LHCN-M2 (cell line): ENCODE measurements around the gene C11orf24. TPM values are rescaled to one million over a fixed set of nuclear protein-coding genes. Genes with fewer than 3 reads are reported as not detected.
"Not testable (repeated sequence)": the region's sequence is repeated elsewhere in the genome, so short reads cannot be mapped to it uniquely, and the experiment has no call there.

ENCODE experiments used
- DNase-seq: peaks from one replicate; pipeline ENCODE4 v3.0.0-alpha.2; 2012; ENCODE audit warnings: low read depth
- total RNA-seq: library from RNA; depleted of rRNA; stranded (reverse); fragments of >200 nt; gene quantifications from 2 replicates; pipeline ENCODE4 v1.2.3, GENCODE V29; 2014

The C11orf24 gene
- total RNA-seq, 1 experiment from 2014 or later = 58.2 TPM

DNA sequence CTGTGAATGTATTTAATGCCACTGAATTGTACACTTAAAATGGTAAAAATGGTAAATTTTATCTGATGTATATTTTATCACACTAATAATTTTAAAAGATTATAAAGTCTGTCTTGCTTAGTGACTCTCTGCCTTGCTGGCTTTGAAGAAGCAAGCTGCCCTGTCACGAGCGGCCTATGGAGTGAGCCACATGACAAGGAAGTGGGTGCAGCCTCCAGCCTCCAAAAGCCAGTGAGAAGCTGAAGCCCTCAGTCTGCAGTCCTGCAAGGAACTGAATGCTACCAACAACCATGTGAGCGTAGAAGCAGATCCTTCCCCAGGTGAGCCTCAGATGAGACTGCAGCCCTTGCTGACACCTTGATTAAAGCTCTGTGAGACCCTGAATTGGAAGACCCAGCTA is 20.0 kb downstream of the C11orf24 start:
- DNase-seq = no peak

DNA sequence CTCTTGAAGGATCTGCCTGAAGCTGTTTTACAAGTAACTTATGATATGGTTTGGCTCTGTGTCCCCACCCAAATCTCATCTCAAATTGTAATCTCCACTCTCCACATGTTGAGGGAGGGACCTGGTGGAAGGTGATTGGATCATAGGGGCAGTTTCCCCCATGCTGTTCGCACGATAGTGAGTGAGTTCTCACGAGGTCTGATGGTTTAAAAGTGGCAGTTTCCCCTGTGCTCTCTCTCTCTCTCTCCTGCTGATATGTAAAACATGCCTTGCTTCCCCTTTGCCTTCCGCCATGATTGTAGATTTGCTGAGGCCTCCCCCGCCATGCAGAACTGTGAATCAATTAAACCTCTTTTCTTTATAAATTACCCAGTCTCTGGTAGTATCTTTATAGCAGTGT is 26.9 kb downstream of the C11orf24 start:
- DNase-seq = not testable (repeated sequence)

DNA sequence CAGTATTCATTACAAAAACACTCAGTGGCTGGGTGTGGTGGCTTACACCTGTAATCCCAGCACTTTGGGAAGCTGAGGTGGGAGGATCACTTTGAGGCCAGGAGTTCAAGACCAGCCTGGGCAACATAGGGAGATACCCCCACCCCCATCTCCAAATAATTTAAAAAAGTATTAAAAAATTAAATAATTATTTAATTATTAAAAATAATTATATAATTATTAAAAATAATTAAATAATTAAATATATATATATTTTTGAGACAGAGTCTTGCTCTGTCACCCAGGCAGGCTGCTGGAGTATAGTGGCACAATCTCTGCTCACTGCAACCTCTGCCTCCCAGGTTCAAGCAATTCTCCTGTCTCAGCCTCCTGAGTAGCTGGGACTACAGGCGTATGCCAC is 27.9 kb downstream of the C11orf24 start:
- DNase-seq = not testable (repeated sequence)

DNA sequence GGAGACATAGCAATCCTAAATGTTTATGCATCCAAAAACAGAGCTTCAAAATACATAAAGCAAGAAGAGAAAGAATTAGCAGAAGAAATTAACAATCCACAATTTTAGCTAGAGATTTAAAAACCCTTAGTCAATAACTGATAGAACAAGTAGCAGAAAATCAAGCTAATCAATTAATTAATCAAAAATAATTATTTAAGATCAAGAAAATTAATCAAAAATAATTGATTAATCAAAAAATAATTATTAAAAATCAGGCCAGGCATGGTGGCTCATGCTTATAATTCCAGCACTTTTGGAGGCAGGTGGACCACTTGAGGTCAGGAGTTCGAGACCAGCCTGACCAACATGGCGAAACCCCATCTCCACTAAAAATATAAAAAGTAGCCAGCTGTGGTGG is 29.2 kb downstream of the C11orf24 start:
- no peak for DNase-seq

DNA sequence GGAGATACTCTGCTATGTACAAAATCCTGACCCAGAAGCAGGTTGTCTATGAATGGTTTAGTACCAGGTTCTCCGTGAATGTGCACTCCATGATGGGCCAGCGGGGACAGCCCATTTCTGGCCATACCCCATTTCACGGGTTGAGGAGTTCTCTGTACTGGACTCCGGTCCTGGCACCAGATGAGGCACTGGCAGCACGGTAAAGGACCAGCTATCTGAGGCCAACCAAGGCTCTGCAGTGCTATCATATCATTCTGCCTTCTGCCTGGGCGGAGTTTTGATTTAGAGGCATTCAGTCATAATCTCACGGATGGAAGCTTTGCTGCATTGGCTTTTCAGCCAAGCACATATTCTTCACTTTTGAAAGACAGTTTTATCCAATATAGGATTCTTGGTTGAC is 40.2 kb downstream of the C11orf24 start:
- no peak for DNase-seq

DNA sequence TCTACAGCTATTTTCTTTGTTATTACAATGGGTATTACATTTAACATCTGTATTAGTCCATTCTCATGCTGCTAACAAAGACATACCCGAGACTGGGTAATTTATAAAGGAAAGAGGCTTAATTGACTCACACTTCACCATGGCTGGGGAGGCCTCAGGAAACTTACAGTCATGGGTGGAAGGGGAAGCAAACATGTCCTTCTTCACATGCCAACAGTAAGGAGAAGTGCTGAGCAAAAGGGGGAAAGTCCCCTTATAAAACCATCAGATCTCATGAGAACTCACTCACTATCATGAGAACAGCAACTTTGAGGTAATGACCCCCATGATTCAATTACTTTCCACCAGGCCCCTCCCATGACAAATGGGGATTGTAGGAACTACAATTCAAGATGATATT is 42.2 kb downstream of the C11orf24 start:
- DNase-seq = no peak

DNA sequence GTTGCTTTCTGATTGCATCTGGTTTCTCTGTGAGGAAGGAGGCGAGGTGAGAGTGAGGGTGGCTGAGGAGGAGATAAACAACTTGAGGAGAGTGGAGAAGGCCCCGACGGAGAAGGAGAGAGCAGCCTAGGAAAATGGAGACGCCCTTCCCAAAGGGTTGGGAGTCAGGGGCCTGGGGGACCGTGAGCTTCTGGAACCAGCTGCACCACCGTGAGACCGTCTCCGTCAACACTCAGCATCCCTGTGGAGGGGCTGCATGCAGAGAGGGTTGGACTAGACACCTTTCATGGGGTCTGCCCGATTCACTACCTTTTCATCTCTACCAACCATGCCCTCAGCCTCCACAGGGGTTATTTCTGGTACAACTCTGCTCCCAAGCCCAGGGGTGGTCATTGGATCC is 45.4 kb downstream of the C11orf24 start:
- no peak for DNase-seq

DNA sequence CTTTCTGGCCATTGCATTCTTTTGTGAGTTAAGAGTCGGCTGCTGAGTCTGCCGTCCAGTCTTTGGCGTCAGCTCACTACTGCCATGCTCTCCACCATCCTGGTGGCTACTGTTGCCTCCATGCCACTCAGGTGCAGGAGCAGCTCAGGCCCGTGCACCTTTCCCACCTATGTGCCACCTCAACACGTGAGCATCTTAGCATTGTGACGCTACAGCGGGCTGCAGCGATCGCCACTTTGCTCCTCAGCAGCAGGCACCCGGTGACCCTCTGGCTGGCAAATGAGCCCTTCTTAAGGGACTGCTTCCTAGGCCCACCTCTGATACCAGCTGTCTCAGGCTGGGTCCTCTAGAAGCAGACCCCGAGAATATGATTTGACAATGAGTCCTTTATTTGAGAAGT is 47.2 kb downstream of the C11orf24 start:
- no peak for DNase-seq

DNA sequence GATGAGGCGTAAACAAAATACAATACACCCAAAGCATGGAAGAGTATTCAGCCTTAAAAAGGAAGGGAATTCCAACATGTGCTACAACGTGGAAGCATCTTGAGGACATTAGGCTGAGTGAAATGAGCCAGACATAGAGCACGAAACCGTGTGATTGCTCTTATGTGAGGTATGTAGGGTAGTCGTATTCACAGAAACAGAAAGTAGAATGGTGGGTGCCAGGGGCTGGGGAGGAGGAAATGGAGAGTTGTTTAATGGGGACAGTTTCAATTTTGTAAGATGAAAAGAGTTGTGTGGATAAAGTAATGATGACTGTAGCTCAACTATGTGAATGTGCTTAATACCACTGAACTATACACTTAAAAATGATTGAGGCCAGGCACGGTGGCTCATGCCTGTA is 48.5 kb downstream of the C11orf24 start:
- no peak for DNase-seq

DNA sequence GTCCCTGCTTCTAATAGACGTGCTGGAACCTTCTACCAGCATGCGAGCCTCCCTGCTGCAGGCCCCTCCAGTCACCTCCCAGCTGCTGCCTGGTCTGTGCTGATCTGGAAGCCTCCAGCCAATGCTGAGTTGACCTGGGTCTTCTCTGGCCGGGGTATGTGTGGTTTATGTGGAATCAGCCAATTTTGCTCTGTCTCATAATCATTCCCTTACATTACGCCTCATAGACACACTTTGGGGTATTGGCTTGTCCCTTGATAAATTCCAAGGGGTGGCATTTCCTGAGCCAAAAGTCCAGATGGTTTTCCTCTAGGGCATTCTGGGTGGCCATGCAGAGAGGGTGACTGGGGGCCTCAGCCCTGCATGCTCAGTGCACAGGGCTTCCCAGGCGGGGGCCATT is 50.4 kb downstream of the C11orf24 start:
- no peak for DNase-seq

DNA sequence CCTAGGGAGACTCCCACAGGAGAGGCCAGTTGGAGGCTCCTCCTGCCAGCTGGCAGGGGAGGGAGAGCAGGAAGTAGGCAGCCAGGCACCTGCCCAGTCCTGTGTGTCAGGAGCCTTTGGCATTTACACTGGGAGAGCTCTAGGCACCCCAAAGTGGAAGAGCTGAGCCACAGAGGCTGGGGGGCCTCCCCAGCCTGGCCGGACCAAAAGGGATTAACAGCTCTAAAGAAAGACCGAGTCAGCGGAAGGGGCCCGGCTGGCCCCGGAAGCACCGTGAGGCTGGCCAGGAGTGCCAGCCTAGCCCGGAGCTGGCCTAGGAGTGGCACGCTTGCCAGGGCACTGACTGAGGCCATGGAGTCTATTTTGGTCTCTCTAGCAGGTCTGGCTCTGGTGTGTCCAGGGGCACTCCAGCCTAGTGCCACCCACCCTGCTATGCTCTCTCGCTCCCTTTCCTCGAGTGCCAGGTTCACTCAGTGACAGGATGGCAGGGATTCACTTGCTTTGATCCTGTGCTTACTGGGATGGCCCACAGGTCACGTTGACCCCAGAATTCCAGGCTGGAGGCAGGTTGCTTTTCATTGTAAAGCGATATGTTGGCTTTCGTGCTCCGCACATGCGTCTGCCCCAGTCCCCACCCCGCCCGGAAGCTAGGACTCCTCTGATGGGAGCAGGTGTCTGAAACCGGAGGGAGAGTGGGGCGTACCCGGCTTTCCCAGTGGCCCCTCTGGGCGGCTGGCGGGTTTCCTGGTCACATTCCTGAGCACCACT is 55.4 kb downstream of the C11orf24 start:
- no peak for DNase-seq

DNA sequence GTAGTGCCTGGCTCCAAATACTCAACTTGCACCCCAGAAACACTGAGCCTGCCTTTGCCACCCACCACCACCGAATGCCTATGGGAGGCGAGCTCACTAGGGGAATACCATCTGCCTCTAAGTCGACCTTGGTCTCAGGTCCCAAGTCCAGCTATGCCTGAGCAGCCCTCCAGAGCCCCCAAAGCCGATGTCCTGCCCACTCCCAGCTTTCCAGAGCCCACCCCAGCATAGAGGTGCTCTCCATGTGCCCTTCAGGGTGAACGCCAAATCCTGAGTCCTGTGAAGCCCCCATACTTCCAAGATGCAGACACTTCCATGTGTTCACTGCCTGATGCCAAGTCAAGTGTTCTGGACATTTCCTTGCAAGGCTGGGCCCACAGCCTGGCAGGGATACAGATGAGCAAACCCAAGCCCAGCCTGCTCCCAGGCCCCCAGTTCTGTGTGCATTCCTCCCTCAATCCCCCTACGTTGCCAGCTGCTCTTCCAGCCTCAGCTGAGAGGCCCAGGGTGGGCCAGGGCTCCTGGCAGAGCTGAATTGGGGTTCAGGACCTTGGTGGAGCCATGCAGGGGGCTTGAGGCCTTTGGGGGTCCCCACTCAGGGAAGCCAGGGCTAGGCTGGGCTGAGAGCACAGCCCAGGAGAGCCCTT is 56.1 kb downstream of the C11orf24 start:
- DNase-seq = no peak

DNA sequence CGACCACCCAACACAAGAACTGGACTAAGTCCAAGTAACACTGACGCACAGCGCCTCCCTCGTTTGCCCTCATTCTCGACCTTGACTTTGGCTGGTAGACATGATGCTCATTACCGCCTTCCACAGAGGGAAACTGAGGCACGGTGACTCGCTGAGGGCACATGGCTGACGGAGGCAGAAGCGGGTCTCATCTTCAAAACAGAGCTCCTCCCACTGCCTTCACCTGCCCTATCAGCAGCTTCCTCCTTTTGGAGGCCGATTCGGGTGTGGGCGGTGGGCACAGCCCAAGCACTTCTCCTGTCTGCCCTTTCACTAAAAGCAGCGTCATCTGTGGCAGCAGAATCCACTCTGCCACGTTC is 56.7 kb downstream of the C11orf24 start:
- DNase-seq = no peak

DNA sequence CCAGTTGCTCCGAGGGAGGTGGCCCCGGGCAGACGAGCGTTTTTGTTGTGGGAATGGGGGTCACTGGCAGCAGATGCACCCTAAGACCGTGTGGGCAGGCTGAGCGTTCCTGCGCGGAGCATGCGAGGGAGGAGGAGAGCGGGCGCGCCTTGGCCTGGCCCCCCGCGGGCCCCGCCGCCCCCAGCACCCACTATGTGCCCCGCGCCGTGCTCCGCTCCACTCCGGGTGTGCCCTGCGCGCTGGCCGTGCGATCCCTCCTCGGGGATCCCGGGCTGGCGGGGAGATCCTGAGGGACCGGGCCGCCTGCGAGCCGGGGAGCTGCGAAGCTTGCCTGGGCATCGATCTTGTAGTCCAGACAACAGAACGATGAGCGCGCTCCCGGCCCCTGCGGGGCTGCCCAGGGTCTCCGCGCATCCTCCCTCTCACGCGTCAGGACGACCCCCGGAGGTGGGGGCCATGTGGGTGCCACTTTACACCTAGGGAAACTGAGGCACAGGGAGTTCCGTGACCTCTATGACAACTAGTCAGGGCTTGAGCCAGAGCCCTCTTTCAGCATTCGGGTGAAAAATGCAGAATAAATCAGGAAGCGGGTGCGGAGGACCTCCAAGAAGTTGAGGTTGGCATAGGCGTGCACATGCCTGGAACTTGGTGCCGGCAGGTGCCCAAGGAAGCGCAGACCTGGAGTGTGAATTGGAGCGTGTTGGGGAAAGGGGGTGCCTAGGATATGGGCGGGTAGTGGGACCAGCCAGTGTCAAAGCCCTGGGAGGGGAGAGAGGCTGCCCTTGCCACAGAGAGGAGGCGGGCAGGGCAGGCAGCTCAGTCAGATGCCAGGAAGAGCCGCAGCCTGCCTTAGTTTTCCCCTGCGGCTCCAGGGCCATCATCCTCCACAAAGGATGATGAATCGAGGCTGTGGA is 57.3 kb downstream of the C11orf24 start:
- no peak for DNase-seq

DNA sequence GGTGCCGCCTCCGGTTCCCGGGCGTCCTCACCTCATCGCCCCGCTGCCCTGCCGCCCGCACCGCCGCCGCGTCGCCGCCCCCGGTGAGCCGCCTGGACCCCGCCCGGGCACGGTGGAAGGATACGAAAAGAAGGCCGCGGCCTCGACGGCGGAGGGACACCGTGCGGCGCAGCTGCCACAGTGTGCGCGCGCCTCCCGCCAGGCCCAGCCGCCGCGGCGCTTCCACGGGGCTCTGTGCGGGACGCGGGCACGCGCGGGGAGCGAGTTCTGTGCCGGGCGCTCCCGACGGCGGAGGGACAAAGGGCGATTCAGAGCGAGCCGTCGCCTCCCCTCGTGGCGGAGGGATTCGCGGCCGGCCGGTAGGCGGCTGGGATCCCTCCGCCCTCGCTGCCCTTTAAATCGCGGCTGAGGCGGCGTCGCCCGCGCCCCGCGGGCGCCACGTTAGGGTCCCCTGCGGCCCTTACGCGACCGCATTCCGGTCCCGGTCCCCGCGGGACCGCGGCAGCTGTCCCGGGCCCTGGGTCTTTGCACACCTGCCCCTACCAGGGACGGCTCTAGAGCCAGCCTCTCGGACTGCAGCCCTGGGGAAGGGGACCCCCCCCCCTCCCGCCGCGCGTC is 58.1 kb downstream of the C11orf24 start:
- peak; percentile 91 for DNase-seq

DNA sequence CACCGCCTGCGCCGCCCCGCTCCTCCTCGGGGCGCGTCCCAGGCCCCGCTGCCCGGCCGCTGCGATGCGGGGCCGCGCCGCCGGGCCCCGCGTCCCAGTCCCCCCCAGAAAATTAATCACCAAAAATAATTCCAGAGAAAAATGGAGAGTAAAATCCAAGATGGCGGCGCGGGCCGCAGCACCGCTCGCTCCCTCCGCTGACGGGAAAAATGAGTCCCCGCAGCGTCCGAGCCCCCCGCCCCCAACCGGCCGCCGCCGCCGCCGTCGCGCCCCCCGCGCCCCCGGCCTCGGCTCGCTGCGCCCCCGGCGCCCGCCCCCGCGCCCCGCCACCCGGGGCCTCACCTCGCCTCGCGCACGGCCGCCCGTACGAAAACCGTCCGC is 58.6 kb downstream of the C11orf24 start, which contains the start of gene KMT5B:
KMT5B (minus strand) TSS at position 162 of the 381 bp plus-strand sequence. CDS start 23,220 bp downstream, outside the sequence.
- DNase-seq = no peak

DNA sequence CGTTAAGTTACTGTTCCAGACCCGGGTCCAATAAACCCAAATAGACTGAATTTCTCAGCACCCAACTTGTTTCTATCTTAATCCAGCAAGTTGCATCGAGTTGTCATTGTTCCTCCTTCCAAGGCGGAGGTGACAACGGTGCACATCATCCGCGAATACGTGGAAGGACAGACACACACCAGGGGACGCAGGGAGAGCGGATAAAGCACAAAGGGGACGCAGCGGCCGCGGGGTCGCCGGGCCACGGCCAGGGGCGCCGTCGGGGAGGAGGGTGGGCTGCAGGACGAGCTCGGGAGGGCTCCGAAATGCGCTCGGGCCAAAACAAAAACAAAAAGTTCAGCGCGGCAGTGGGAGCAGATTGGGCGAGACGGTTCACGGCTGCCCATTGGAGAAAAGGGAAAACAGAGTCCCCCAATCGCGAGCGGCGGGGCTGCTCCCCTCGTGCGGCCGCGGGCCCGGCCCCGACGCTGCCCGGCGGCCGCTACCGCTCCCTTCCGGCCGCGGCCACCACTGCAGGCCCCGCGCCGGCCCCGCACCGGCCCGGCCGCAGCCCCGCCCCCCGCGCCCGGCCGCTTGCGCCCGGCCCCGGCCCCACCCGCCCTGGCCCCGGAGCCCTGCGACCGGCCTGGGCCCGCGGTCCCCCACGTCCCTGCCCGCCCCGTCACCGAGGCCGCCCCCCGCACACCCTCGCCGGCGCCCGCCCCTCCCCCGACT is 59.2 kb downstream of the C11orf24 start:
- DNase-seq = peak; percentile 67

DNA sequence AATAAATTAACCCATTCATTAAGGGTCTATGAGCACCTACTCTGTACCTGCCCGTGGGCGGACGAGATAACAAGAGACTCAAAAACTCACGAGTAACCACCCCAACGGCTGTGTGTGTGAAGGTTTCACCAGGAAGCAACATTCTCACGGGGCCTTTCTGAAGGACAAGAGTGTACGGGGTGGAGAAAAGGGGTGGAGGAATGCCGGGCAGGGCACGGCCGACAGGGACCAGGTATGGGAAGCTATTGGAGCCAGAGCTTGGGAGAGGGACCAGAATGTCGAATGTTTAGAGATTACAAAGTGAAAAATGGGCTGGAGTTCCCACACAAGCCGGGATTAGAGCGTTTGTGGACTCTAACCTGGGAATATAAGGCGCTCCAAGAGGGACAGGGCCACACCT is 60.2 kb downstream of the C11orf24 start:
- no peak for DNase-seq
